Osteoblast (primary cell): Measurements from ENCODE around the gene BBS7. TPM values are rescaled to one million over a fixed set of nuclear protein-coding genes. Genes with fewer than 3 reads are reported as not detected.

Experiments used
- DNase-seq: peaks from one replicate; pipeline ENCODE4 v3.0.0; 2011; ENCODE audit warnings: low spot score, mixed read lengths; ENCODE audit not compliant: insufficient read length; ENCODE audit errors: missing footprints
- H2AFZ ChIP-seq: 2 replicates; pipeline ENCODE4 v1.6.0; 2011; ENCODE audit warnings: mild to moderate bottlenecking, low read length
- H3K27ac ChIP-seq: 2 replicates; pipeline ENCODE4 v1.5.1; 2011; ENCODE audit warnings: mild to moderate bottlenecking, low read depth, low read length, moderate library complexity
- H3K27me3 ChIP-seq: 2 replicates; pipeline ENCODE4 v1.6.0; 2012; ENCODE audit warnings: mild to moderate bottlenecking, control low read depth, inconsistent platforms, low read length, moderate library complexity; ENCODE audit not compliant: insufficient read depth
- H3K36me3 ChIP-seq: 2 replicates; pipeline ENCODE4 v1.5.1; 2011; ENCODE audit warnings: mild to moderate bottlenecking, low read length, control low read depth, moderate library complexity; ENCODE audit not compliant: insufficient read depth
- H3K4me1 ChIP-seq: 2 replicates; pipeline ENCODE4 v1.5.1; 2011; ENCODE audit warnings: mild to moderate bottlenecking, low read length, control low read depth, moderate library complexity; ENCODE audit not compliant: insufficient read depth
- H3K4me2 ChIP-seq: 2 replicates; pipeline ENCODE4 v1.6.0; 2011; ENCODE audit warnings: mild to moderate bottlenecking, low read length; ENCODE audit not compliant: insufficient read depth
- H3K4me3 ChIP-seq: fragments of 200-600 bp; sonication (generic); 3 replicates; pipeline ENCODE4 v1.5.1; 2012; ENCODE audit warnings: mild to moderate bottlenecking, low read length, inconsistent platforms; ENCODE audit not compliant: insufficient read depth
- H3K79me2 ChIP-seq: 2 replicates; pipeline ENCODE4 v1.6.0; 2012; ENCODE audit warnings: mild to moderate bottlenecking, low read length, control low read depth, inconsistent platforms; ENCODE audit not compliant: insufficient read depth
- H3K9me3 ChIP-seq: 2 replicates; pipeline ENCODE4 v1.5.1; 2011; ENCODE audit warnings: low read depth, low read length, control low read depth
- H4K20me1 ChIP-seq: 2 replicates; pipeline ENCODE4 v1.6.0; 2012; ENCODE audit warnings: mild to moderate bottlenecking, low read length, control low read depth; ENCODE audit not compliant: insufficient read depth
- total RNA-seq: library from RNA; depleted of rRNA; stranded (reverse); fragments of >200 nt; gene quantifications from 2 replicates; pipeline ENCODE4 v1.2.3, GENCODE V29; 2012
- TF ChIP-seq, protein P1 (sequence below): IDR thresholded peaks from 2 replicates; pipeline ENCODE4 v1.5.1; 2011; ENCODE audit warnings: mild to moderate bottlenecking, low read depth, low read length, moderate library complexity; ENCODE audit errors: extremely low read depth

Gene BBS7
- total RNA-seq, 1 donor, result 20.6 TPM

DNA sequence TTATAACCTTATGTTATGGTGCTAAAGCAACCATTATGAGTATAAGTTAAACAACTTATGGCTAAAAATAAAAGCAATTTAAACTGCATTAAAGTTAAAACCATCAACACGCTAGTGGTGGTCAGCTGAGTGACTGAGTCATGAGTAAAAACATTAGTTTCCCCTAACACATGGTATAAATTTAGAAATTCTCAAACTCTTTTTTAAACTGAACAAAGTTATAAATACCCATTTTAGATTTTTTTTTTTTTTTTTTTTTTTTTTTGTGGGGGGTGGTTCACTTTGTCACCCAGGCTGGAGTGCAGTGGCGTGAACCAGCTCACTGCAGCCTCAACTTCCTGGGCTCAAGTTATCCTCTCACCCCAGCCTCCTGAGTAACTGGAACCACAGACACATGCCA is 5.4 kb upstream of the BBS7 start:
- TF ChIP-seq, protein P1, sequence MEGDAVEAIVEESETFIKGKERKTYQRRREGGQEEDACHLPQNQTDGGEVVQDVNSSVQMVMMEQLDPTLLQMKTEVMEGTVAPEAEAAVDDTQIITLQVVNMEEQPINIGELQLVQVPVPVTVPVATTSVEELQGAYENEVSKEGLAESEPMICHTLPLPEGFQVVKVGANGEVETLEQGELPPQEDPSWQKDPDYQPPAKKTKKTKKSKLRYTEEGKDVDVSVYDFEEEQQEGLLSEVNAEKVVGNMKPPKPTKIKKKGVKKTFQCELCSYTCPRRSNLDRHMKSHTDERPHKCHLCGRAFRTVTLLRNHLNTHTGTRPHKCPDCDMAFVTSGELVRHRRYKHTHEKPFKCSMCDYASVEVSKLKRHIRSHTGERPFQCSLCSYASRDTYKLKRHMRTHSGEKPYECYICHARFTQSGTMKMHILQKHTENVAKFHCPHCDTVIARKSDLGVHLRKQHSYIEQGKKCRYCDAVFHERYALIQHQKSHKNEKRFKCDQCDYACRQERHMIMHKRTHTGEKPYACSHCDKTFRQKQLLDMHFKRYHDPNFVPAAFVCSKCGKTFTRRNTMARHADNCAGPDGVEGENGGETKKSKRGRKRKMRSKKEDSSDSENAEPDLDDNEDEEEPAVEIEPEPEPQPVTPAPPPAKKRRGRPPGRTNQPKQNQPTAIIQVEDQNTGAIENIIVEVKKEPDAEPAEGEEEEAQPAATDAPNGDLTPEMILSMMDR, result no peak
- DNase-seq, result peak; percentile 17
- H3K9me3 ChIP-seq, result no peaks in the 10 kb centered on the region
- H3K4me3 ChIP-seq, result no peak overlapping the region
- no peak overlapping the region for H2AFZ ChIP-seq
- no peak overlapping the region for H3K27ac ChIP-seq
- no peak overlapping the region for H3K4me2 ChIP-seq
- H3K4me1 ChIP-seq, result no peaks in the 10 kb centered on the region
- no peaks in the 10 kb centered on the region for H4K20me1 ChIP-seq
- H3K27me3 ChIP-seq, result no peaks in the 10 kb centered on the region
- no peaks in the 10 kb centered on the region for H3K36me3 ChIP-seq
- H3K79me2 ChIP-seq, result no peaks in the 10 kb centered on the region

DNA sequence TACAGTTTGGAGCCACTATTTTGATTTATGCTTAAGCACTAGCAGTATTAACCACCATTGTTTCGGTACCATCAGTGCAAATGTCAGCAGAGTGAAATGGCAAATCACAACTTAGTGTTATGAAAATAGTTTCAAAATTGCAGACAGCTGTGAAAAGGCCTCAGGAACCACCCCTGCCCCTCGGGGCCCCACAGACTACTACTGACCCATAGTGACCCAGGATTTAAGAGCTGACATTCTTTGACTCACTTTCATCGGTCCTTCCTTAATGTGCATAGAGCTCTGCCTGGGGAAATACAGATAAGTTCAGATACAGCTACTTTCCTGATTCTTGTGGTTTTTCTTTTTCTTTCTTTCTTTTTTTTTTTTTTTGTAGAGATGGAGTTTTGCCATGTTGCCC is 3.3 kb upstream of the BBS7 start:
- DNase-seq, result no peak
- Histone ChIP-seq H4K20me1 (no peaks in the 10 kb centered on the region), H3K4me3 (no peak overlapping the region), H3K9me3 (no peaks in the 10 kb centered on the region), H3K4me1 (peaks cover 9% of the 10 kb centered on the region), H3K27ac (no peak overlapping the region), H3K4me2 (no peak overlapping the region), H3K79me2 (peaks cover 13% of the 10 kb centered on the region), H2AFZ (peak overlapping the region; percentile 66), H3K36me3 (no peaks in the 10 kb centered on the region), H3K27me3 (no peaks in the 10 kb centered on the region)
- TF ChIP-seq, protein P1, result no peak

GRCh38 chr4:121863799-121864198 is 6.5 kb downstream of the BBS7 start:
- Histone ChIP-seq H3K9me3 (no peaks in the 10 kb centered on the region), H3K4me1 (peaks cover under 1% of the 10 kb centered on the region), H3K79me2 (peaks cover 2% of the 10 kb centered on the region), H3K4me3 (no peak overlapping the region), H3K27me3 (no peaks in the 10 kb centered on the region), H4K20me1 (no peaks in the 10 kb centered on the region), H3K27ac (no peak overlapping the region), H2AFZ (no peak overlapping the region), H3K36me3 (peaks cover 41% of the 10 kb centered on the region), H3K4me2 (no peak overlapping the region)
- TF ChIP-seq, protein P1, result no peak
- DNase-seq, result no peak

- no peaks in the 10 kb centered on the region for H3K9me3 ChIP-seq
- no peak for DNase-seq
- no peaks in the 10 kb centered on the region for H4K20me1 ChIP-seq
- H3K79me2 ChIP-seq, result no peaks in the 10 kb centered on the region
- TF ChIP-seq, protein P1, result no peak
- no peak overlapping the region for H3K4me2 ChIP-seq
- no peaks in the 10 kb centered on the region for H3K27me3 ChIP-seq
- H3K36me3 ChIP-seq, result peaks cover 48% of the 10 kb centered on the region
- H3K4me1 ChIP-seq, result no peaks in the 10 kb centered on the region
- H2AFZ ChIP-seq, result no peak overlapping the region
- no peak overlapping the region for H3K27ac ChIP-seq
- H3K4me3 ChIP-seq, result no peak overlapping the region
These were observed 8.8 kb downstream of the BBS7 start for GRCh38 chr4:121861426-121861825.
